HEK293 (cell line): ENCODE measurements around the gene ZFYVE28.

Source experiments
- CTCF ChIA-PET: fragments of 350-600 bp; formaldehyde crosslinking; extraction: SDS; loops from one replicate; lab custom pipeline; 2021; ENCODE audit warnings: antibody characterized with exemption; lab: Yijun Ruan, JAX
- POLR2A ChIA-PET: fragments of 300-600 bp; formaldehyde crosslinking; extraction: SDS; loops from one replicate; lab custom pipeline; 2020; ENCODE audit warnings: antibody characterized with exemption, inconsistent platforms; lab: Yijun Ruan, JAX
- H3K27ac ChIP-seq: fragments of 200-500 bp; sonication (Bioruptor generic); 2 replicates; pipeline ENCODE4 v1.5.1; 2014; ENCODE audit warnings: low read depth, low read length, control low read depth, inconsistent platforms; ENCODE audit errors: extremely low read depth
- H3K36me3 ChIP-seq, 2 experiments: fragments of 200-500 bp in 1 of 2; sonication (Bioruptor generic) in 1 of 2; 1 replicate in 1 of 2; 2 replicates in 1 of 2; pipeline ENCODE4 v1.5.1; 2014 to 2017; ENCODE audit warnings: inconsistent platforms in 2 of 2, low read length in 2 of 2; ENCODE audit not compliant: control insufficient read depth in 2 of 2, insufficient read depth in 1 of 2
- H3K4me1 ChIP-seq: fragments of 200-500 bp; sonication (Bioruptor generic); 2 replicates; pipeline ENCODE4 v1.5.1; 2014; ENCODE audit warnings: mild to moderate bottlenecking, low read length, inconsistent platforms; ENCODE audit not compliant: control insufficient read depth, insufficient read depth
- H3K4me3 ChIP-seq: 2 replicates; pipeline ENCODE4 v1.5.1; 2011; ENCODE audit warnings: low read depth, mild to moderate bottlenecking, control low read depth, low read length, moderate library complexity
- H3K9me3 ChIP-seq: fragments of 200-500 bp; sonication (Bioruptor generic); 2 replicates; pipeline ENCODE4 v1.5.1; 2014; ENCODE audit warnings: low read depth, low read length, inconsistent platforms; ENCODE audit not compliant: control insufficient read depth, insufficient read depth
- AEBP2 ChIP-seq: fragments of 450-650 bp; formaldehyde crosslinking; IDR thresholded peaks from 2 replicates; pipeline ENCODE4 v1.5.1; 2016; ENCODE audit warnings: missing biosample characterization, missing genetic modification characterization, borderline replicate concordance
- GLIS1 ChIP-seq: fragments of 450-650 bp; formaldehyde crosslinking; IDR thresholded peaks from 2 replicates; pipeline ENCODE4 v1.5.1; 2016; ENCODE audit warnings: missing biosample characterization, missing genetic modification characterization
- GLIS2 ChIP-seq: fragments of 450-650 bp; formaldehyde crosslinking; IDR thresholded peaks from 2 replicates; pipeline ENCODE4 v1.5.1; 2016; ENCODE audit warnings: missing biosample characterization, missing genetic modification characterization
- MEIS1 ChIP-seq: sonication (generic); formaldehyde crosslinking; IDR thresholded peaks from 2 replicates; pipeline ENCODE4 v1.8.1; 2022; ENCODE audit warnings: missing genetic modification reagents, mild to moderate bottlenecking, borderline replicate concordance
- PRDM4 ChIP-seq: fragments of 450-650 bp; formaldehyde crosslinking; IDR thresholded peaks from 2 replicates; pipeline ENCODE4 v1.5.1; 2017; ENCODE audit warnings: missing biosample characterization, missing genetic modification characterization
- SP3 ChIP-seq: fragments of 450-650 bp; formaldehyde crosslinking; IDR thresholded peaks from 2 replicates; pipeline ENCODE4 v1.5.1; 2016; ENCODE audit warnings: missing biosample characterization, missing genetic modification characterization
- TRIM28 ChIP-seq: IDR thresholded peaks from 2 replicates; pipeline ENCODE4 v1.6.1; 2011; ENCODE audit warnings: low read length, control low read depth, borderline replicate concordance
- TSHZ1 ChIP-seq: fragments of 450-650 bp; formaldehyde crosslinking; IDR thresholded peaks from 2 replicates; pipeline ENCODE4 v1.5.1; 2016; ENCODE audit warnings: missing biosample characterization, missing genetic modification characterization, borderline replicate concordance
- ZBTB8A ChIP-seq: fragments of 450-650 bp; formaldehyde crosslinking; IDR thresholded peaks from 2 replicates; pipeline ENCODE4 v1.5.1; 2016; ENCODE audit warnings: missing biosample characterization, missing genetic modification characterization
- ZFHX2 ChIP-seq: fragments of 450-650 bp; formaldehyde crosslinking; conservative IDR thresholded peaks from 2 replicates; pipeline ENCODE4 v1.5.1; 2016; ENCODE audit warnings: missing biosample characterization, missing genetic modification characterization
- ZFP37 ChIP-seq: fragments of 450-650 bp; formaldehyde crosslinking; IDR thresholded peaks from 2 replicates; pipeline ENCODE4 v1.5.1; 2016; ENCODE audit warnings: missing biosample characterization, missing genetic modification characterization
- ZNF132 ChIP-seq: fragments of 450-650 bp; formaldehyde crosslinking; IDR thresholded peaks from 2 replicates; pipeline ENCODE4 v1.5.1; 2017; ENCODE audit warnings: missing biosample characterization, missing genetic modification characterization, borderline replicate concordance
- ZNF146 ChIP-seq: fragments of 450-650 bp; formaldehyde crosslinking; IDR thresholded peaks from 2 replicates; pipeline ENCODE4 v1.5.1; 2016; ENCODE audit warnings: missing biosample characterization, missing genetic modification characterization
- ZNF148 ChIP-seq: fragments of 450-650 bp; formaldehyde crosslinking; IDR thresholded peaks from 2 replicates; pipeline ENCODE4 v1.5.0; 2017; ENCODE audit warnings: missing biosample characterization, missing genetic modification characterization, borderline replicate concordance
- ZNF2 ChIP-seq: fragments of 450-650 bp; formaldehyde crosslinking; IDR thresholded peaks from 2 replicates; pipeline ENCODE4 v1.5.1; 2016; ENCODE audit warnings: missing biosample characterization, missing genetic modification characterization
- ZNF211 ChIP-seq: fragments of 450-650 bp; formaldehyde crosslinking; IDR thresholded peaks from 2 replicates; pipeline ENCODE4 v1.5.1; 2016; ENCODE audit warnings: low read depth, missing biosample characterization, missing genetic modification characterization
- ZNF266 ChIP-seq: fragments of 450-650 bp; formaldehyde crosslinking; IDR thresholded peaks from 2 replicates; pipeline ENCODE4 v1.5.1; 2016; ENCODE audit warnings: missing biosample characterization, missing genetic modification characterization, low read depth
- ZNF354C ChIP-seq: fragments of 450-650 bp; formaldehyde crosslinking; IDR thresholded peaks from 2 replicates; pipeline ENCODE4 v1.5.1; 2016; ENCODE audit warnings: missing biosample characterization, missing genetic modification characterization, low read depth, borderline replicate concordance
- ZNF416 ChIP-seq: fragments of 450-650 bp; formaldehyde crosslinking; IDR thresholded peaks from 2 replicates; pipeline ENCODE4 v1.5.1; 2016; ENCODE audit warnings: missing biosample characterization, missing genetic modification characterization
- ZNF501 ChIP-seq: fragments of 450-650 bp; formaldehyde crosslinking; IDR thresholded peaks from 2 replicates; pipeline ENCODE4 v1.5.1; 2016; ENCODE audit warnings: missing biosample characterization, missing genetic modification characterization
- ZNF548 ChIP-seq: fragments of 450-650 bp; formaldehyde crosslinking; IDR thresholded peaks from 2 replicates; pipeline ENCODE4 v1.5.1; 2016; ENCODE audit warnings: missing biosample characterization, missing genetic modification characterization
- ZNF639 ChIP-seq: fragments of 450-650 bp; formaldehyde crosslinking; IDR thresholded peaks from 2 replicates; pipeline ENCODE4 v1.5.1; 2016; ENCODE audit warnings: missing biosample characterization, missing genetic modification characterization
- ZNF670 ChIP-seq: fragments of 450-650 bp; formaldehyde crosslinking; IDR thresholded peaks from 2 replicates; pipeline ENCODE4 v1.5.1; 2016; ENCODE audit warnings: missing biosample characterization, missing genetic modification characterization, low read depth
- ZNF707 ChIP-seq: fragments of 450-650 bp; formaldehyde crosslinking; IDR thresholded peaks from 2 replicates; pipeline ENCODE4 v1.5.1; 2016; ENCODE audit warnings: missing biosample characterization, missing genetic modification characterization
- ZSCAN23 ChIP-seq: fragments of 450-650 bp; formaldehyde crosslinking; IDR thresholded peaks from 2 replicates; pipeline ENCODE4 v1.5.1; 2016; ENCODE audit warnings: missing biosample characterization, missing genetic modification characterization
- TF ChIP-seq, protein P1 (sequence below): fragments of 450-650 bp; formaldehyde crosslinking; IDR thresholded peaks from 2 replicates; pipeline ENCODE4 v1.5.1; 2016; ENCODE audit warnings: missing biosample characterization, missing genetic modification characterization

ZFYVE28 gene

DNA sequence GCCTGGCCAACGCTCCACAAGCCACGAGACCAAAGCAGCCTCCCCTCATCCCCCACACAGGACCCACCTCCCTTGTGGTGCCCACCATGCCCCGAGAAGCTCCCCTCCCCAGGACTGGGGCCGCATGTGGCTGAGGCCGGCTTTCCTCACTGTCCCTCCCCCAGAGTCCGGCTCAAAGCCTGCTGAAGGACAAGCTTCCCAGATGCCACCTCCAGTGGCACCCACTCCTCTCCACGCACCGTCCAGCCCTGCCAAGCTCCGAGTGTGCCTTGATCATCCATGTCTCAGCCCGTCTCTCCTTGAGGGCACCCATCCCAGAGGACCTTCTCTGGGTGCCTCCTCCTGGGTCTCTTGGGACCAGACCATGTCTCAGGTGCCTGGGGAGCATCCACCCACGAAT is 97.7 kb downstream of the ZFYVE28 start:
- CTCF ChIA-PET, result no interaction called here
- POLR2A ChIA-PET, result no interaction called here
- no peaks in the 10 kb centered on the region for H3K36me3 ChIP-seq

DNA sequence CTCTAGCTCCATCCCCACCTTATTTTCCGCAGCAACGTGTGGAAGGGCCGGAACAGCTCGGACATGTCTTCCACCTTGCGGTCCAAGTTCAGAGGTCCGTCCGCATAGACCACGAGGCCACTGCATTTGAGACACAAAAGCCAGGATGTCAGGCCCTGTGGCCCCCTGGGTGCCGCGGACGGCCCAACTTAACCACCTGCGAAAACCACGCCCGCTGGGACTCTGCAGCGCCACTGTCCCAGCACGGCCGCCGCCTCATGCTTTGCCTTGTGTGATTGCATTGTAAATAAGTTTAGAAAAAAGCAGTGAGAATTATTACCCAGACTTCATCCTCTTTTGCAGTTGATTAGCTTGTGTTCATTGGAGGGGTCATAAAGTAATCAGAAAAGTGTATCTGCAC is 98.3 kb downstream of the ZFYVE28 start:
- CTCF ChIA-PET, result interaction anchor here (0.6 to 0.7 kb wide), 2 partner anchors 121 to 1296 kb away, joined by 3 read pairs; no protein-coding TSS in a partner anchor
- no peak overlapping the region for H3K4me3 ChIP-seq
- H3K27ac ChIP-seq, result no peak overlapping the region
- H3K4me1 ChIP-seq, result no peaks in the 10 kb centered on the region
- H3K36me3 ChIP-seq, result no peaks in the 10 kb centered on the region
- POLR2A ChIA-PET, result no interaction called here
- H3K9me3 ChIP-seq, result no peaks in the 10 kb centered on the region
- TF ChIP-seq ZSCAN23 (tag by site-specific recombination), result no peak
- TF ChIP-seq PRDM4 (tag by site-specific recombination), result no peak
- no peak for TF ChIP-seq ZNF548 (tag by site-specific recombination)
- TF ChIP-seq, protein P1, sequence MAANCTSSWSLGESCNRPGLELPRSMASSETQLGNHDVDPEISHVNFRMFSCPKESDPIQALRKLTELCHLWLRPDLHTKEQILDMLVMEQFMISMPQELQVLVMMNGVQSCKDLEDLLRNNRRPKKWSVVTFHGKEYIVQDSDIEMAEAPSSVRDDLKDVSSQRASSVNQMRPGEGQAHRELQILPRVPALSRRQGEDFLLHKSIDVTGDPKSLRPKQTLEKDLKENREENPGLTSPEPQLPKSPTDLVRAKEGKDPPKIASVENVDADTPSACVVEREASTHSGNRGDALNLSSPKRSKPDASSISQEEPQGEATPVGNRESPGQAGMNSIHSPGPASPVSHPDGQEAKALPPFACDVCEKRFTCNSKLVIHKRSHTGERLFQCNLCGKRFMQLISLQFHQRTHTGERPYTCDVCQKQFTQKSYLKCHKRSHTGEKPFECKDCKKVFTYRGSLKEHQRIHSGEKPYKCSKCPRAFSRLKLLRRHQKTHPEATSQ (tag by site-specific recombination), result no peak
- no peak for TF ChIP-seq ZBTB8A (tag by site-specific recombination)
- TF ChIP-seq GLIS1 (tag by site-specific recombination), result no peak
- no peak for TF ChIP-seq TSHZ1 (tag by site-specific recombination)
- no peak for TF ChIP-seq ZFHX2 (tag by site-specific recombination)
- TF ChIP-seq TRIM28, result no peak

More for the DNA sequence above, 97.7 kb downstream of the ZFYVE28 start:
- Histone ChIP-seq H3K4me3 (no peak overlapping the region), H3K4me1 (no peaks in the 10 kb centered on the region), H3K9me3 (no peaks in the 10 kb centered on the region), H3K27ac (no peak overlapping the region)
- TF ChIP-seq ZNF670 (tag by site-specific recombination), result no peak
- TF ChIP-seq ZNF146 (tag by site-specific recombination), result no peak
- no peak for TF ChIP-seq ZNF266 (tag by site-specific recombination)
- TF ChIP-seq ZNF132 (tag by site-specific recombination), result no peak
- TF ChIP-seq ZNF354C (tag by site-specific recombination), result no peak
- TF ChIP-seq SP3, result no peak
- no peak for TF ChIP-seq GLIS2
- TF ChIP-seq AEBP2, result no peak
- TF ChIP-seq MEIS1 (CRISPR knock-in tag), result no peak
- no peak for TF ChIP-seq ZNF639 (tag by site-specific recombination)
- TF ChIP-seq ZNF2 (tag by site-specific recombination), result no peak
- no peak for TF ChIP-seq ZNF148 (tag by site-specific recombination)
- no peak for TF ChIP-seq ZNF211 (tag by site-specific recombination)
- no peak for TF ChIP-seq ZNF501 (tag by site-specific recombination)
- TF ChIP-seq ZNF416 (tag by site-specific recombination), result no peak
- no peak for TF ChIP-seq ZFP37 (tag by site-specific recombination)
- no peak for TF ChIP-seq ZNF707 (tag by site-specific recombination)
